GM23248 (cell line): ENCODE results near the gene RTN4. TPM values are rescaled to one million over a fixed set of nuclear protein-coding genes. Genes with fewer than 3 reads are reported as not detected.
"Not testable (repeated sequence)": the region's sequence is repeated elsewhere in the genome, so short reads cannot be mapped to it uniquely, and the experiment has no call there.

Source experiments
- DNase-seq: peaks from one replicate; pipeline ENCODE4 v3.0.0-alpha.2; 2015
- H2AFZ ChIP-seq: fragments of 200-600 bp; sonication (generic); 2 replicates; pipeline ENCODE4 v1.6.1; 2016; ENCODE audit warnings: antibody characterized with exemption
- H3F3A ChIP-seq: fragments of 200-600 bp; sonication (generic); 2 replicates; pipeline ENCODE4 v1.6.1; 2016; ENCODE audit warnings: mild to moderate bottlenecking, antibody characterized with exemption, mixed run types; ENCODE audit not compliant: insufficient read depth
- H3K27ac ChIP-seq: fragments of 200-600 bp; sonication (generic); 2 replicates; pipeline ENCODE4 v1.5.1; 2016; ENCODE audit warnings: mild to moderate bottlenecking
- H3K27me3 ChIP-seq: fragments of 200-600 bp; sonication (generic); replicated peaks from 2 replicates; pipeline ENCODE4 v1.6.1; 2016; ENCODE audit warnings: mild to moderate bottlenecking; ENCODE audit not compliant: insufficient read depth
- H3K36me3 ChIP-seq: fragments of 200-600 bp; sonication (generic); 2 replicates; pipeline ENCODE4 v1.6.1; 2016; ENCODE audit warnings: low read depth, mild to moderate bottlenecking
- H3K4me1 ChIP-seq: fragments of 200-600 bp; sonication (generic); 2 replicates; pipeline ENCODE4 v1.6.1; 2016; ENCODE audit warnings: mild to moderate bottlenecking; ENCODE audit not compliant: insufficient read depth
- H3K4me2 ChIP-seq: fragments of 200-600 bp; sonication (generic); one replicate; pipeline ENCODE4 v1.6.1; 2016; ENCODE audit warnings: mild to moderate bottlenecking; ENCODE audit not compliant: unreplicated experiment
- H3K4me3 ChIP-seq: fragments of 200-600 bp; sonication (generic); 2 replicates; pipeline ENCODE4 v1.5.1; 2016; ENCODE audit warnings: mild to moderate bottlenecking
- H3K79me2 ChIP-seq: fragments of 200-600 bp; sonication (generic); 2 replicates; pipeline ENCODE4 v1.6.1; 2016; ENCODE audit warnings: mild to moderate bottlenecking; ENCODE audit not compliant: insufficient read depth
- H3K9ac ChIP-seq: fragments of 200-600 bp; sonication (generic); 2 replicates; pipeline ENCODE4 v1.6.1; 2016; ENCODE audit warnings: mild to moderate bottlenecking
- H3K9me2 ChIP-seq: fragments of 200-600 bp; sonication (generic); 2 replicates; pipeline ENCODE4 v1.6.1; 2016; ENCODE audit warnings: mixed run types, mild to moderate bottlenecking, moderate library complexity; ENCODE audit not compliant: insufficient read depth
- H3K9me3 ChIP-seq: fragments of 200-600 bp; sonication (generic); one replicate; pipeline ENCODE4 v1.6.1; 2017; ENCODE audit warnings: low read depth
- H4K20me1 ChIP-seq: fragments of 200-600 bp; sonication (generic); 2 replicates; pipeline ENCODE4 v1.6.0; 2016; ENCODE audit not compliant: insufficient read depth
- EZH2 ChIP-seq: fragments of 200-600 bp; sonication (generic); IDR thresholded peaks from 2 replicates; pipeline ENCODE4 v1.6.1; 2018; ENCODE audit warnings: antibody characterized with exemption, mild to moderate bottlenecking; ENCODE audit not compliant: insufficient read depth, poor library complexity, severe bottlenecking
- EZH2phosphoT487 ChIP-seq: fragments of 200-600 bp; sonication (generic); IDR thresholded peaks from 2 replicates; pipeline ENCODE4 v1.6.1; 2018; ENCODE audit warnings: antibody characterized with exemption, moderate library complexity, mild to moderate bottlenecking, low read depth; ENCODE audit not compliant: insufficient read depth
- WGBS, 2 experiments: methylation state at CpG; one replicate each; pipeline ENCODE4 v1.1.6; 2015 to 2017; ENCODE audit warnings: low lambda C conversion rate in 2 of 2, low coverage in 1 of 2; ENCODE audit errors: missing lambda C conversion rate in 2 of 2; 5-methylcytosine and 5-hydroxymethylcytosine counted together
- in situ Hi-C: fragments of 300-500 bp; cut with MboI; formaldehyde crosslinking; loops from 2 replicates; pipeline ENCODE4 v1.15.0; 2020
- polyA plus RNA-seq: library from polyadenylated mRNA; unstranded; fragments of >200 nt; fragmentation: Nextera tagmentation; extraction: Ambion mirVana; gene quantifications from 2 replicates; pipeline ENCODE4 v1.2.1, GENCODE V29; 2016
- total RNA-seq: library from RNA; depleted of rRNA; stranded (reverse); fragments of >200 nt; shearing (Covaris generic); gene quantifications from 2 replicates; pipeline ENCODE4 v1.2.3, GENCODE V29; 2014

Gene RTN4
- total and polyA plus RNA-seq, 2 experiments from 2014 or later, result 361 to 425 TPM

DNA sequence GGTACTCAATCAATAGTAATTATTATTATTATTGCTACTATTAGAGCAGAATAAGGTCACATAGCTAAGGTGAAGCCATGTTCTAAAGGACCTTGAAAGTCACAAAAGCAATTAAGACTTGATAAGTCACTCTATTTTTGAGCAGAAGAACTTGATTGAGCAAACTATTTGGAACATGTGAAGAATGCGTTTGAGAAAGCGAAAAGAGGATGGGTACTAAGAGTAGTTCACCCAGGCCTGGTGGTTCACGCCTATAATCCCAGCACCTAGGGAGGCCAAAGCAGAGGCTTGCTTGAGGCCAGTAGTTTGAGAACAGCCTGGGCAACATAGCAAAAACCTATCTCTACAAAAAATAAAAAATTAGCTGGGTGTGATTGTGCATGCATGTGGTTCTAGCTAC lies 7.2 kb upstream of the RTN4 start:
- no peak overlapping the region for H3K4me2 ChIP-seq
- no peaks in the 10 kb centered on the region for H3K9me2 ChIP-seq
- no peaks in the 10 kb centered on the region for H3K9me3 ChIP-seq
- H3K27ac ChIP-seq, result no peak overlapping the region
- no peaks in the 10 kb centered on the region for H3K36me3 ChIP-seq
- no peak overlapping the region for H3K4me3 ChIP-seq
- no peak overlapping the region for H2AFZ ChIP-seq
- in situ Hi-C loops, result no loop called here
- no peak for TF ChIP-seq EZH2
- no peak for TF ChIP-seq EZH2phosphoT487
- H3K4me1 ChIP-seq, result peaks cover 6% of the 10 kb centered on the region
- DNase-seq, result no peak
- H3K79me2 ChIP-seq, result peaks cover 13% of the 10 kb centered on the region
- WGBS, 2 experiments, result 97 to 98% methylated on average over 3 of the region's 3 CpGs
- 0 out of 2 replicates have a peak, but pooled peaks cover 3% of the 10 kb centered on the region for H3F3A ChIP-seq
- H3K9ac ChIP-seq, result no peak overlapping the region
- H3K27me3 ChIP-seq, result no peaks in the 10 kb centered on the region
- H4K20me1 ChIP-seq, result no peaks in the 10 kb centered on the region

DNA sequence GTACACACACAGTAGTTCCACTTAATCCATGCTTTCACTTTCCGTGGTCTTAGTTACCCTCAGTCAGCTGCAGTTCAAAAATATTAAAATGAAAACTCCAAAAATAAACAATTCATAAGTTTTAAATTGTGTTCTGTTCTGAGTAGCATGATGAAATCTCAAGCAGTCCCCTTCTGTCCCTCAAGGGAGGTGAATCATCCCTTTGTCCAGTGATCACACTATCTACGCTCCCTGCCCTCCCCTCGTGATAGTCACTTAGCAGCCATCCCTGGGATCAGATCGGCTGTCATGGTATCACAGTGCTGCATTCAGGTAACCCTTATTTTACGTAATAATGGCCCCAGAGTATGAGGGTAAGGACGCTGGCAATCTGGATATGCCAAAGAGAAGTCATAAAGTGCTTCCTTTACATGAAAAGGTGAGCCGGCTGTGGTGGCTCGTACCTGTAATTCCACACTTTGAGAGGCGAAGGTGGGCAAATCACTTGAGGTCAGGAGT lies 5.8 kb upstream of the RTN4 start:
- Histone ChIP-seq H3K27ac (no peak overlapping the region), H3K27me3 (no peaks in the 10 kb centered on the region), H2AFZ (peak overlapping the region; percentile 43), H4K20me1 (no peaks in the 10 kb centered on the region), H3K9me2 (no peaks in the 10 kb centered on the region), H3K36me3 (no peaks in the 10 kb centered on the region), H3F3A (peaks cover 14% of the 10 kb centered on the region), H3K9me3 (no peaks in the 10 kb centered on the region), H3K9ac (no peak overlapping the region), H3K79me2 (peaks cover 20% of the 10 kb centered on the region), H3K4me2 (peak overlapping the region; percentile 36), H3K4me3 (no peak overlapping the region), H3K4me1 (peaks cover 17% of the 10 kb centered on the region)
- no peak for TF ChIP-seq EZH2phosphoT487
- TF ChIP-seq EZH2, result no peak
- WGBS, 2 experiments, result 56% methylated on average over 9 of the region's 9 CpGs
- in situ Hi-C loops, result no loop called here
- peak; percentile 75 for DNase-seq

DNA sequence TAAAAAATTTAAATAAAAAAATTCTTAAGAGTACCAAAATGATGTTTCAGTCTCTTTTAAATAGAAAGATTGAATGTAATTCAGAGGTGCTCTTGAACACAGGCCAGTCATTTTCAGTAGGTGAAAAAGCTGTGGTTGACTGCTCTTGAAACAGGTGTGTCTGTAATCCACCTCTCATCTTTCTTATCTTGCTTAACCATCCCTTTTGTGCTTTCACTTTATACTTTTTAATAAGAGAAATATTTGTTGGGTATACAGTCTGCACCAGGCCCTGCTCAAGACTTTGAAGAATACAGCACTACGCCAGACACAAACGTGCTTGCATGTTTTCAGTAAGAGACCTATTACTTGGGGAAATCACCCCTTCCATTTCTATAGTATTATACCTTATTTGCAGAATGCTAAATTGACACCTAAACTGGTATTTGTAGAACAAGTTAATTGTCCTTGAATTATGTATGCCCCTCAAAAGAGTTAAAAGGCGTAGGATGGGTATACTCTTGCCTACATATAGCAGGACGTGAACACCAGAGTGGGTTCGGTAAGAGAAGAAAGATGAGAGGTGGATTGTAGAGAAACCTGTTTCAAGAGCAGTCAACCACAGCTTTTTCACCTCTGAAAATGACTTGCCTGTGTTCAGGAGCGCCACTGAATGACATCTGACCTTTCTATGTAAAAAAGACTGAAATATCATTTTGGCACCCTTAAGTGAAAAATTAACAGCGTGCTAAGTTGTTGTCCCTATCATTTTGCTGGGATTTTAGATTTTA lies 4.0 kb upstream of the RTN4 start:
- H3K36me3 ChIP-seq, result no peaks in the 10 kb centered on the region
- H3K4me3 ChIP-seq, result no peak overlapping the region
- TF ChIP-seq EZH2 (no peak), EZH2phosphoT487 (no peak)
- H3K9ac ChIP-seq, result no peak overlapping the region
- H3K4me1 ChIP-seq, result peaks cover 17% of the 10 kb centered on the region
- in situ Hi-C loops, result no loop called here
- H2AFZ ChIP-seq, result no peak overlapping the region
- no peak overlapping the region for H3K4me2 ChIP-seq
- no peaks in the 10 kb centered on the region for H3K9me2 ChIP-seq
- H3F3A ChIP-seq, result peaks cover 18% of the 10 kb centered on the region
- peaks cover 28% of the 10 kb centered on the region for H3K79me2 ChIP-seq
- H3K27ac ChIP-seq, result no peak overlapping the region
- WGBS, 2 experiments, result 96% methylated on average over 7 of the region's 7 CpGs
- H3K27me3 ChIP-seq, result no peaks in the 10 kb centered on the region
- no peaks in the 10 kb centered on the region for H4K20me1 ChIP-seq
- DNase-seq, result no peak
- no peaks in the 10 kb centered on the region for H3K9me3 ChIP-seq

DNA sequence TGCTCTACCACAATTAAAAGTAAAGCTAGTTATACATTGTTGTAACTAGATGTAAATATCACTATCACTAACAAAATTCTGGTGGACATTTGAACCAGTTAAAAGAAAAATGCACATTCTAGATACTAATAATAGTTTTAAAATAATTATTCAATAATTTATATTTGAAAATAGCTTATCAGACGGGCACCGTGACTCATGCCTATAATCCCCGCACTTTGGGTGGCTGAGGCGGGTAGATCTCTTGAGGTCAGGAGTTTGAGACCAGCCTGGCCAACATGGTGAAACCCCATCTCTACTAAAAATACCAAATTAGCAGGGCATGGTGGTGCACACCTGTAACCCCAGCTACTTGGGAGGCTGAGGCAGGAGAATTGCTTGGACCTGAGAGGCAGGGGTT lies 3.0 kb upstream of the RTN4 start:
- in situ Hi-C loops, H3K9me2 ChIP-seq, H3K9me3 ChIP-seq, H2AFZ ChIP-seq, H3K4me2 ChIP-seq, H3K27ac ChIP-seq, H4K20me1 ChIP-seq, H3K36me3 ChIP-seq, H3K27me3 ChIP-seq, DNase-seq, H3K4me3 ChIP-seq, H3K9ac ChIP-seq: not testable (repeated sequence)
- Histone ChIP-seq H3F3A (peaks cover 23% of the 10 kb centered on the region), H3K79me2 (peaks cover 39% of the 10 kb centered on the region), H3K4me1 (peaks cover 17% of the 10 kb centered on the region)
- 97 to 100% methylated on average over 4 of the region's 4 CpGs for WGBS, 2 experiments
